HEK293 (cell line): ENCODE measurements around the gene SUSD4.

Source experiments
- CTCF ChIA-PET: fragments of 350-600 bp; formaldehyde crosslinking; extraction: SDS; loops from one replicate; lab custom pipeline; 2021; ENCODE audit warnings: antibody characterized with exemption; lab: Yijun Ruan, JAX
- POLR2A ChIA-PET: fragments of 300-600 bp; formaldehyde crosslinking; extraction: SDS; loops from one replicate; lab custom pipeline; 2020; ENCODE audit warnings: antibody characterized with exemption, inconsistent platforms; lab: Yijun Ruan, JAX
- H3K27ac ChIP-seq: fragments of 200-500 bp; sonication (Bioruptor generic); 2 replicates; pipeline ENCODE4 v1.5.1; 2014; ENCODE audit warnings: low read depth, low read length, control low read depth, inconsistent platforms; ENCODE audit errors: extremely low read depth
- H3K36me3 ChIP-seq, 2 experiments: fragments of 200-500 bp in 1 of 2; sonication (Bioruptor generic) in 1 of 2; 1 replicate in 1 of 2; 2 replicates in 1 of 2; pipeline ENCODE4 v1.5.1; 2014 to 2017; ENCODE audit warnings: inconsistent platforms in 2 of 2, low read length in 2 of 2; ENCODE audit not compliant: control insufficient read depth in 2 of 2, insufficient read depth in 1 of 2
- H3K4me1 ChIP-seq: fragments of 200-500 bp; sonication (Bioruptor generic); 2 replicates; pipeline ENCODE4 v1.5.1; 2014; ENCODE audit warnings: mild to moderate bottlenecking, low read length, inconsistent platforms; ENCODE audit not compliant: control insufficient read depth, insufficient read depth
- H3K4me3 ChIP-seq: 2 replicates; pipeline ENCODE4 v1.5.1; 2011; ENCODE audit warnings: low read depth, mild to moderate bottlenecking, control low read depth, low read length, moderate library complexity
- H3K9me3 ChIP-seq: fragments of 200-500 bp; sonication (Bioruptor generic); 2 replicates; pipeline ENCODE4 v1.5.1; 2014; ENCODE audit warnings: low read depth, low read length, inconsistent platforms; ENCODE audit not compliant: control insufficient read depth, insufficient read depth
- CTCF ChIP-seq: fragments of 450-650 bp; formaldehyde crosslinking; IDR thresholded peaks from 2 replicates; pipeline ENCODE4 v1.5.1; 2016; ENCODE audit warnings: missing biosample characterization, missing genetic modification characterization
- ELK4 ChIP-seq: IDR thresholded peaks from 2 replicates; pipeline ENCODE4 v1.6.1; 2011; ENCODE audit warnings: mild to moderate bottlenecking, low read depth, low read length, borderline replicate concordance
- HOXC10 ChIP-seq: sonication (generic); formaldehyde crosslinking; IDR thresholded peaks from 2 replicates; pipeline ENCODE4 v1.8.1; 2023; ENCODE audit warnings: mild to moderate bottlenecking, missing genetic modification reagents
- HOXD13 ChIP-seq: sonication (generic); formaldehyde crosslinking; IDR thresholded peaks from 2 replicates; pipeline ENCODE4 v1.8.0; 2022; ENCODE audit warnings: missing genetic modification reagents, borderline replicate concordance
- KLF8 ChIP-seq: fragments of 450-650 bp; formaldehyde crosslinking; IDR thresholded peaks from 2 replicates; pipeline ENCODE4 v1.5.1; 2016; ENCODE audit warnings: missing biosample characterization, missing genetic modification characterization
- MYNN ChIP-seq: fragments of 450-650 bp; formaldehyde crosslinking; IDR thresholded peaks from 2 replicates; pipeline ENCODE4 v1.5.1; 2016; ENCODE audit warnings: missing biosample characterization, missing genetic modification characterization, borderline replicate concordance
- PRDM1 ChIP-seq: fragments of 450-650 bp; formaldehyde crosslinking; IDR thresholded peaks from 2 replicates; pipeline ENCODE4; 2016; ENCODE audit warnings: missing biosample characterization, missing genetic modification characterization
- TSHZ1 ChIP-seq: fragments of 450-650 bp; formaldehyde crosslinking; IDR thresholded peaks from 2 replicates; pipeline ENCODE4 v1.5.1; 2016; ENCODE audit warnings: missing biosample characterization, missing genetic modification characterization, borderline replicate concordance
- ZNF169 ChIP-seq: fragments of 450-650 bp; formaldehyde crosslinking; IDR thresholded peaks from 2 replicates; pipeline ENCODE4 v1.5.1; 2016; ENCODE audit warnings: missing biosample characterization, missing genetic modification characterization
- ZNF175 ChIP-seq: fragments of 450-650 bp; formaldehyde crosslinking; IDR thresholded peaks from 2 replicates; pipeline ENCODE4 v1.5.1; 2016; ENCODE audit warnings: missing biosample characterization, missing genetic modification characterization
- ZNF19 ChIP-seq: fragments of 450-650 bp; formaldehyde crosslinking; IDR thresholded peaks from 2 replicates; pipeline ENCODE4; 2016; ENCODE audit warnings: missing biosample characterization, missing genetic modification characterization, low read depth
- ZNF48 ChIP-seq: fragments of 450-650 bp; formaldehyde crosslinking; IDR thresholded peaks from 2 replicates; pipeline ENCODE4 v1.5.1; 2016; ENCODE audit warnings: missing biosample characterization, missing genetic modification characterization
- ZNF621 ChIP-seq: fragments of 450-650 bp; formaldehyde crosslinking; IDR thresholded peaks from 2 replicates; pipeline ENCODE4 v1.5.1; 2017; ENCODE audit warnings: missing biosample characterization, missing genetic modification characterization
- ZNF639 ChIP-seq: fragments of 450-650 bp; formaldehyde crosslinking; IDR thresholded peaks from 2 replicates; pipeline ENCODE4 v1.5.1; 2016; ENCODE audit warnings: missing biosample characterization, missing genetic modification characterization
- ZNF654 ChIP-seq: fragments of 450-650 bp; formaldehyde crosslinking; IDR thresholded peaks from 2 replicates; pipeline ENCODE4 v1.5.1; 2016; ENCODE audit warnings: low read depth, missing biosample characterization, missing genetic modification characterization
- ZNF660 ChIP-seq: fragments of 450-650 bp; IDR thresholded peaks from 2 replicates; pipeline ENCODE4 v1.5.1; 2018; ENCODE audit warnings: missing biosample characterization, mild to moderate bottlenecking, missing genetic modification characterization
- ZNF777 ChIP-seq: fragments of 450-650 bp; formaldehyde crosslinking; IDR thresholded peaks from 2 replicates; pipeline ENCODE4 v1.5.1; 2017; ENCODE audit warnings: missing biosample characterization, missing genetic modification characterization, borderline replicate concordance
- ZNF785 ChIP-seq: fragments of 450-650 bp; formaldehyde crosslinking; IDR thresholded peaks from 2 replicates; pipeline ENCODE4 v1.5.1; 2016; ENCODE audit warnings: missing biosample characterization, missing genetic modification characterization
- ZSCAN4 ChIP-seq: fragments of 450-650 bp; formaldehyde crosslinking; IDR thresholded peaks from 2 replicates; pipeline ENCODE4 v1.5.1; 2017; ENCODE audit warnings: missing biosample characterization, missing genetic modification characterization
- TF ChIP-seq, protein P1 (sequence below): fragments of 450-650 bp; formaldehyde crosslinking; conservative IDR thresholded peaks from 2 replicates; pipeline ENCODE4 v1.5.1; 2016; ENCODE audit warnings: low read depth, missing biosample characterization, missing genetic modification characterization

Gene SUSD4

GRCh38 chr1:223222377-223222776 lies 141.6 kb downstream of the SUSD4 start (continued):
- no peak for TF ChIP-seq CTCF (tag by site-specific recombination)
- TF ChIP-seq ZNF175 (tag by site-specific recombination), result no peak

- ChIA-PET CTCF (no interaction called here), POLR2A (no interaction called here)
- no peak overlapping the region for H3K4me3 ChIP-seq
These were observed 142.3 kb downstream of the SUSD4 start for GRCh38 chr1:223221686-223222085.

GRCh38 chr1:223219846-223220610 lies 143.9 kb downstream of the SUSD4 start:
- ChIA-PET POLR2A (no interaction called here), CTCF (no interaction called here)
- no peaks in the 10 kb centered on the region for H3K4me1 ChIP-seq
- H3K9me3 ChIP-seq, result no peaks in the 10 kb centered on the region
- no peaks in the 10 kb centered on the region for H3K36me3 ChIP-seq
- H3K4me3 ChIP-seq, result no peak overlapping the region
- no peak overlapping the region for H3K27ac ChIP-seq
- TF ChIP-seq ZSCAN4 (tag by site-specific recombination) (no peak), HOXC10 (CRISPR knock-in tag) (no peak), ZNF621 (tag by site-specific recombination) (no peak), ZNF654 (tag by site-specific recombination) (no peak), ZNF169 (tag by site-specific recombination) (no peak), ZNF660 (tag by site-specific recombination) (no peak), ZNF777 (no peak), ZNF19 (tag by site-specific recombination) (no peak), ZNF639 (tag by site-specific recombination) (no peak), ELK4 (no peak), KLF8 (tag by site-specific recombination) (no peak), TSHZ1 (tag by site-specific recombination) (no peak), MYNN (no peak), ZNF785 (tag by site-specific recombination) (no peak)
- TF ChIP-seq, protein P1, sequence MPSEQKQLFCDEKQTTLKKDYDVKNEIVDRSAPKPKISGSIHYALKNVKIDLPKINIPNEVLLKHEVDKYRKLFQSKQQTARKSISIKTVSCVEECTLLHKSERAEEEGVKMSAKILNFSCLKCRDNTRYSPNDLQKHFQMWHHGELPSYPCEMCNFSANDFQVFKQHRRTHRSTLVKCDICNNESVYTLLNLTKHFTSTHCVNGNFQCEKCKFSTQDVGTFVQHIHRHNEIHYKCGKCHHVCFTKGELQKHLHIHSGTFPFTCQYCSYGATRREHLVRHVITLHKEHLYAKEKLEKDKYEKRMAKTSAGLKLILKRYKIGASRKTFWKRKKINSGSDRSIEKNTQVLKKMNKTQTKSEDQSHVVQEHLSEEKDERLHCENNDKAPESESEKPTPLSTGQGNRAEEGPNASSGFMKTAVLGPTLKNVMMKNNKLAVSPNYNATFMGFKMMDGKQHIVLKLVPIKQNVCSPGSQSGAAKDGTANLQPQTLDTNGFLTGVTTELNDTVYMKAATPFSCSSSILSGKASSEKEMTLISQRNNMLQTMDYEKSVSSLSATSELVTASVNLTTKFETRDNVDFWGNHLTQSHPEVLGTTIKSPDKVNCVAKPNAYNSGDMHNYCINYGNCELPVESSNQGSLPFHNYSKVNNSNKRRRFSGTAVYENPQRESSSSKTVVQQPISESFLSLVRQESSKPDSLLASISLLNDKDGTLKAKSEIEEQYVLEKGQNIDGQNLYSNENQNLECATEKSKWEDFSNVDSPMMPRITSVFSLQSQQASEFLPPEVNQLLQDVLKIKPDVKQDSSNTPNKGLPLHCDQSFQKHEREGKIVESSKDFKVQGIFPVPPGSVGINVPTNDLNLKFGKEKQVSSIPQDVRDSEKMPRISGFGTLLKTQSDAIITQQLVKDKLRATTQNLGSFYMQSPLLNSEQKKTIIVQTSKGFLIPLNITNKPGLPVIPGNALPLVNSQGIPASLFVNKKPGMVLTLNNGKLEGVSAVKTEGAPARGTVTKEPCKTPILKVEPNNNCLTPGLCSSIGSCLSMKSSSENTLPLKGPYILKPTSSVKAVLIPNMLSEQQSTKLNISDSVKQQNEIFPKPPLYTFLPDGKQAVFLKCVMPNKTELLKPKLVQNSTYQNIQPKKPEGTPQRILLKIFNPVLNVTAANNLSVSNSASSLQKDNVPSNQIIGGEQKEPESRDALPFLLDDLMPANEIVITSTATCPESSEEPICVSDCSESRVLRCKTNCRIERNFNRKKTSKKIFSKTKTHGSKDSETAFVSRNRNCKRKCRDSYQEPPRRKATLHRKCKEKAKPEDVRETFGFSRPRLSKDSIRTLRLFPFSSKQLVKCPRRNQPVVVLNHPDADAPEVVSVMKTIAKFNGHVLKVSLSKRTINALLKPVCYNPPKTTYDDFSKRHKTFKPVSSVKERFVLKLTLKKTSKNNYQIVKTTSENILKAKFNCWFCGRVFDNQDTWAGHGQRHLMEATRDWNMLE (tag by site-specific recombination), result no peak

More at GRCh38 chr1:223221686-223222085, 142.3 kb downstream of the SUSD4 start:
- H3K4me1 ChIP-seq, result no peaks in the 10 kb centered on the region
- TF ChIP-seq PRDM1 (tag by site-specific recombination), result no peak
- no peak for TF ChIP-seq HOXD13
- TF ChIP-seq ZNF48 (tag by site-specific recombination), result no peak
- TF ChIP-seq, all 188 proteins: peak for 0
- no peaks in the 10 kb centered on the region for H3K36me3 ChIP-seq
- H3K27ac ChIP-seq, result no peak overlapping the region
- no peaks in the 10 kb centered on the region for H3K9me3 ChIP-seq
